ENCODE data around the gene IBTK.

DNA sequence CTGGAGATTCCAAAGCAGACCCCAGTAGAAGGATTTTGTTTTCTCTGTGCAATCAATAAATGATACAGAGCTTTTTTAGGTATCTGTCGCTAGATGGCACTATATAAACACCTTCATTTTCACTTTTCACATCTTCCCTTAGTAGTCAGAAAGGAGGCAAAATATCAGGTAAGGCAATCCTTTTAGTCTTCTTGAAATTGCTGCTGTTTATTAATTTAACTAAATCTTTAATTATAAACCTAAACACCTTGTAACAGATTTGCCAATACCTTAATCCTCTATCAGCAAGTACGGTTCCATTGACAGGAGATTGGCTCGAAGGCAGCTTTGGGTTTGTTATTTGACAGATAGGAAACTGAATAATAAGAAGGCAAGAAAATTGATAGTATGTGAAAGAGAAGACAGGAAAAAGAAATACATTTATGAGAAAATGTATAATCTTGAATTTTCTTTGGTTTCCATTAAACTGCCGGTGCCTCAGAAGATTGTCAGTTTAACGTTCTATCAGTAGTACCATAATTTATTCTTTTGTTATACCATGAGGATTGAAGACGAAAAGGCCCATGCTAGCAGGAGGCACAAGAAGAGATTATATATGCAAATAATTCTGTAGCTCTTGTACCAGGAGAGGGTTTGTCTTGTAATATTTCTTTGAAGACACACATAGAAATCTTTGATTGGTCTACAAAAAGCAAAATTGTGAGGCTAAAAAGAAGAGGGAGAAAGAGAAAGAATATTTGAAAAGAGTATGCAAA, 23.5 kb upstream of the IBTK start:
- peak; percentile 75 for TF ChIP-seq CTCF (IDR thresholded peaks at IDR 0.05; ENCODE audit: low read length)
- no peak for TF ChIP-seq EZH2 (IDR thresholded peaks at IDR 0.05; ENCODE audit: borderline replicate concordance, low read length)

Data from OCI-LY1 (cell line).